Adrenal gland (tissue), 12 donors: ENCODE measurements around the gene PDK2. TPM values are rescaled to one million over a fixed set of nuclear protein-coding genes. Genes with fewer than 3 reads are reported as not detected.
A peak's percentile ranks its signal among the peaks of the same experiment; 100 is the strongest.

Experiments used
- DNase-seq, 7 donors: peaks; one replicate each; pipeline ENCODE4 v3.0.0-alpha.2; 2019 to 2020
- H3K27ac ChIP-seq, 5 donors: fragments of 200-600 bp; sonication (generic) in 4 of 5; 1 replicate in 3 of 5; 2 replicates in 2 of 5; pipeline versions ENCODE4 v1.5.1 to v1.8.0; 2016 to 2020; ENCODE audit warnings: mild to moderate bottlenecking in 1 of 5
- H3K27me3 ChIP-seq: fragments of 200-600 bp; 2 replicates; pipeline ENCODE4 v1.8.0; 2021
- H3K36me3 ChIP-seq, 2 donors: fragments of 200-600 bp; replicated peaks in 1 of 2; 1 replicate in 1 of 2; 2 replicates in 1 of 2; pipeline versions ENCODE4 v1.5.1 to v1.8.0; 2018 to 2022
- H3K4me1 ChIP-seq, 2 donors: fragments of 200-600 bp; replicated peaks in 1 of 2; 1 replicate in 1 of 2; 2 replicates in 1 of 2; pipeline versions ENCODE4 v1.5.1 to v1.8.0; 2018 to 2021
- H3K4me3 ChIP-seq, 4 donors: fragments of 200-600 bp; sonication (generic) in 3 of 4; one replicate each; pipeline ENCODE4 v1.5.1; 2016 to 2018
- H3K9me3 ChIP-seq, 3 donors: fragments of 200-600 bp; sonication (generic) in 1 of 3; replicated peaks in 1 of 3; 1 replicate in 2 of 3; 2 replicates in 1 of 3; pipeline versions ENCODE4 v1.5.1 to v1.8.0; 2016 to 2021
- CTCF ChIP-seq, 6 experiments: fragments of 450-650 bp in 4 of 6; fragments of 200-600 bp in 2 of 6; sonication (generic) in 1 of 6; IDR thresholded peaks; 1 replicate in 5 of 6; 2 replicates in 1 of 6; pipeline versions ENCODE4 v1.5.1 to v1.8.0; 2016 to 2021; ENCODE audit warnings: antibody characterized with exemption in 6 of 6, mild to moderate bottlenecking in 2 of 6, moderate library complexity in 1 of 6
- POLR2A ChIP-seq, 2 donors: fragments of 450-650 bp; IDR thresholded peaks; one replicate each; pipeline ENCODE4 v1.6.1; 2017; ENCODE audit warnings: antibody characterized with exemption in 2 of 2, mild to moderate bottlenecking in 2 of 2, moderate library complexity in 1 of 2
- WGBS, 4 donors: extraction: QIAGEN DNeasy Blood & Tissue Kit in 2 of 4; methylation state at CpG; one replicate each; pipeline versions ENCODE4 v1.1.5 to v1.1.7; 2013 to 2017; 5-methylcytosine and 5-hydroxymethylcytosine counted together
- intact Hi-C, 2 donors: fragments of 100-400 bp; cut with DNase I; formaldehyde crosslinking; loops; one replicate each; pipeline versions ENCODE4 v1.14.1 to v1.15.0; 2022 to 2023
- polyA plus RNA-seq, 3 donors: library from polyadenylated mRNA; stranded (reverse); fragments of 200-250 nt in 2 of 3; fragments of 350-450 nt in 1 of 3; fragmentation: Illumina TruSeq in 1 of 3; extraction: RNeasy Lipid Tissue Mini Kit (QIAGEN cat#74804) in 1 of 3; gene quantifications; one replicate each; pipeline ENCODE4 v1.2.3, GENCODE V29; 2013 to 2014
- total RNA-seq, 9 donors: library from RNA; depleted of rRNA in 4 of 9; stranded (reverse); fragments of >200 nt in 4 of 9; fragments of 120-200 nt in 1 of 9; fragmentation: NEBNext Ultra II Directional in 1 of 9; extraction: Animal tissue kit (Norgen Biotek cat#: 25700) in 1 of 9; gene quantifications; one replicate each; pipeline versions ENCODE4 v1.1.0 to v1.2.4, GENCODE V29; 2013 to 2023
- donor health status: healthy with polysubstance abuse.
- donor health status: Bipolar disorder and iron deficiency.
- donor health status: DM: yes; HTN: yes; CAD: no.
- donor health status: DM: no; HTN: no; CAD: no.
- donor health status: DM: no; HTN: no; CAD: no.
- donor health status: DM: yes; HTN: yes; CAD: no.

The PDK2 gene
- total and polyA plus RNA-seq, 12 donors: 28.4 to 225 (median 124) TPM

- Histone ChIP-seq H3K4me3 (peak overlapping the region in 1 of 4 donors; percentile 92), H3K36me3 (no peaks in the 10 kb centered on the region), H3K27ac (peak overlapping the region in 4 of 5 donors; percentile 84 to 94 (median 91)), H3K9me3 (no peaks in the 10 kb centered on the region), H3K27me3 (no peaks in the 10 kb centered on the region), H3K4me1 (peaks cover 59 to 62% of the 10 kb centered on the region in 2 donors)
- intact Hi-C loops: no loop called here
- WGBS, 4 donors: 65 to 82% (median 78%) methylated on average over 5 to 7 of the region's 7 CpGs
- DNase-seq: no peak
- no peak for TF ChIP-seq CTCF (IDR thresholded peaks at IDR 0.05)
- TF ChIP-seq POLR2A (IDR thresholded peaks at IDR 0.05): no peak
Measured at GRCh38 chr17:50152736-50153135, 57.6 kb downstream of the PDK2 start.

- H3K27ac ChIP-seq: peak overlapping the region; percentile 55 to 94 (median 89)
- no peaks in the 10 kb centered on the region for H3K36me3 ChIP-seq
- H3K4me3 ChIP-seq: no peak overlapping the region
- 26 to 37% (median 33%) methylated on average over 12 to 16 of the region's 16 CpGs for WGBS, 4 donors
- DNase-seq: peak; percentile 84 to 91 (median 87)
- peaks cover 49 to 53% of the 10 kb centered on the region in 2 donors for H3K4me1 ChIP-seq
- TF ChIP-seq CTCF (IDR thresholded peaks at IDR 0.05) (no peak), POLR2A (IDR thresholded peaks at IDR 0.05) (peak in 1 of 2 donors; percentile 11)
- no peaks in the 10 kb centered on the region for H3K27me3 ChIP-seq
- H3K9me3 ChIP-seq: no peaks in the 10 kb centered on the region
- intact Hi-C loops: no loop called here
Measured at GRCh38 chr17:50153650-50154575, 58.8 kb downstream of the PDK2 start.

DNA sequence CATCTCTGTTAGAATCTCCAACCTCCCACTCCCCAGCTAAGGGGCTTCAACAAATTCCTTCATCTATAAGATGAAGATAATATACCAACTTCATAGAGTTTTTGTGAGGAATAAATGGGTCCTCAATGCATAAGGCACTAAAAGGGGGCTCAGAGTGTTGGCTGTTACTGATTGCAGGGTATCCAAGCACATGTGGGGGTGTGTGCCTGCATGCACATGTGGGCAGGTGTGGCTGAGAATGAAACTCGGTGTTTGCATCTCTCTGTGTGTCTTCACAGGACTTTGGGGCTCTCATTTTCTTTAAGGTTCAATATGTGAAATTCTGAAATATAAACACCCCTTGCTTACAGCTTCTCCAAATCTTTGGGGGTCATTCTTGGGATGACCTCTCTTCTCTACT, 59.5 kb downstream of the PDK2 start:
- Histone ChIP-seq H3K9me3 (no peaks in the 10 kb centered on the region), H3K36me3 (no peaks in the 10 kb centered on the region), H3K4me1 (peaks cover 42 to 53% of the 10 kb centered on the region in 2 donors), H3K27ac (peak overlapping the region; percentile 84 to 94 (median 92)), H3K4me3 (no peak overlapping the region), H3K27me3 (no peaks in the 10 kb centered on the region)
- 36 to 67% (median 45%) methylated on average over 1 of the region's 1 CpG for WGBS, 4 donors
- intact Hi-C loops: no loop called here
- DNase-seq: no peak
- TF ChIP-seq POLR2A (IDR thresholded peaks at IDR 0.05) (no peak), CTCF (IDR thresholded peaks at IDR 0.05) (no peak)

- Histone ChIP-seq H3K9me3 (no peaks in the 10 kb centered on the region), H3K27ac (peak overlapping the region; percentile 84 to 94 (median 92)), H3K27me3 (no peaks in the 10 kb centered on the region), H3K4me1 (peaks cover 40 to 53% of the 10 kb centered on the region in 2 donors), H3K4me3 (no peak overlapping the region), H3K36me3 (no peaks in the 10 kb centered on the region)
- DNase-seq: peak in 5 of 7 donors; percentile 65 to 84 (median 77)
- WGBS, 4 donors: 24 to 36% (median 28%) methylated on average over 8 of the region's 8 CpGs
- intact Hi-C loops: no loop called here
- no peak for TF ChIP-seq CTCF (IDR thresholded peaks at IDR 0.05)
- peak in 1 of 2 donors; percentile 26 for TF ChIP-seq POLR2A (IDR thresholded peaks at IDR 0.05)
Measured at GRCh38 chr17:50155115-50155819, 60.1 kb downstream of the PDK2 start.
